ENCODE data around the gene LRP10. TPM values are rescaled to one million over a fixed set of nuclear protein-coding genes. Genes with fewer than 3 reads are reported as not detected.

Gene LRP10
- total RNA-seq, 2 donors from 2014 or later: 54.2 to 144 TPM

GRCh38 chr14:22922294-22922693 is 50.8 kb downstream of the LRP10 start:
- no peak overlapping the region for H3K27ac ChIP-seq
- H3K27me3 ChIP-seq: no peaks in the 10 kb centered on the region
- H3K36me3 ChIP-seq: peaks cover 56% of the 10 kb centered on the region
- DNase-seq (ENCODE audit: low spot score): no peak
- no peak overlapping the region for H3K4me3 ChIP-seq
- no peaks in the 10 kb centered on the region for H3K9me3 ChIP-seq
- H3K4me1 ChIP-seq: peaks cover 0 to 14% of the 10 kb centered on the region in 2 donors
- TF ChIP-seq CTCF (IDR thresholded peaks at IDR 0.05): no peak

- no peaks in the 10 kb centered on the region for H3K27me3 ChIP-seq
- TF ChIP-seq CTCF (IDR thresholded peaks at IDR 0.05): no peak
- H3K4me3 ChIP-seq: no peak overlapping the region
- no peak overlapping the region for H3K27ac ChIP-seq
- H3K4me1 ChIP-seq: peaks cover 0 to 18% of the 10 kb centered on the region in 2 donors
- H3K9me3 ChIP-seq: no peaks in the 10 kb centered on the region
- DNase-seq (ENCODE audit: low spot score): no peak
- peaks cover 56% of the 10 kb centered on the region for H3K36me3 ChIP-seq
Observed at GRCh38 chr14:22923746-22924145, 52.2 kb downstream of the LRP10 start.

GRCh38 chr14:22925513-22925912 is 54.0 kb downstream of the LRP10 start:
- H3K4me3 ChIP-seq: no peak overlapping the region
- H3K36me3 ChIP-seq: peaks cover 51% of the 10 kb centered on the region
- H3K27ac ChIP-seq: no peak overlapping the region
- H3K9me3 ChIP-seq: no peaks in the 10 kb centered on the region
- no peak for TF ChIP-seq CTCF (IDR thresholded peaks at IDR 0.05)
- DNase-seq (ENCODE audit: low spot score): no peak
- no peaks in the 10 kb centered on the region for H3K27me3 ChIP-seq
- peaks cover 0 to 17% of the 10 kb centered on the region in 2 donors for H3K4me1 ChIP-seq

- no peak overlapping the region for H3K27ac ChIP-seq
- H3K27me3 ChIP-seq: no peaks in the 10 kb centered on the region
- peaks cover 0 to 20% of the 10 kb centered on the region in 2 donors for H3K4me1 ChIP-seq
- no peak for TF ChIP-seq CTCF (IDR thresholded peaks at IDR 0.05)
- no peaks in the 10 kb centered on the region for H3K9me3 ChIP-seq
- DNase-seq (ENCODE audit: low spot score): no peak
- no peak overlapping the region for H3K4me3 ChIP-seq
- peaks cover 48% of the 10 kb centered on the region for H3K36me3 ChIP-seq
Observed at GRCh38 chr14:22926316-22926715, 54.8 kb downstream of the LRP10 start.

- Histone ChIP-seq H3K36me3 (peaks cover 32% of the 10 kb centered on the region), H3K4me3 (peak overlapping the region; percentile 71 to 99), H3K27ac (peak overlapping the region; percentile 85 to 93), H3K9me3 (no peaks in the 10 kb centered on the region), H3K27me3 (no peaks in the 10 kb centered on the region), H3K4me1 (peaks cover 0 to 20% of the 10 kb centered on the region in 2 donors)
- TF ChIP-seq CTCF (IDR thresholded peaks at IDR 0.05): no peak
- DNase-seq (ENCODE audit: low spot score): no peak
Observed at GRCh38 chr14:22928237-22929103, 56.9 kb downstream of the LRP10 start.

All from right atrium auricular region (tissue), 2 donors.